Lung microvascular endothelial cell (primary cell): Measurements from ENCODE around the gene CBARP. TPM values are rescaled to one million over a fixed set of nuclear protein-coding genes. Genes with fewer than 3 reads are reported as not detected.

ENCODE experiments used
- DNase-seq, 2 donors: peaks; one replicate each; pipeline versions ENCODE4 v3.0.0 to v3.0.0-alpha.2; 2010; ENCODE audit warnings: low read depth in 2 of 2
- total RNA-seq: library from RNA; depleted of rRNA; stranded (reverse); fragments of >200 nt; gene quantifications from 2 replicates; pipeline ENCODE4 v1.2.1, GENCODE V29; 2014

The CBARP gene
- total RNA-seq, 1 donor from 2014 or later: 1.2 TPM

DNA sequence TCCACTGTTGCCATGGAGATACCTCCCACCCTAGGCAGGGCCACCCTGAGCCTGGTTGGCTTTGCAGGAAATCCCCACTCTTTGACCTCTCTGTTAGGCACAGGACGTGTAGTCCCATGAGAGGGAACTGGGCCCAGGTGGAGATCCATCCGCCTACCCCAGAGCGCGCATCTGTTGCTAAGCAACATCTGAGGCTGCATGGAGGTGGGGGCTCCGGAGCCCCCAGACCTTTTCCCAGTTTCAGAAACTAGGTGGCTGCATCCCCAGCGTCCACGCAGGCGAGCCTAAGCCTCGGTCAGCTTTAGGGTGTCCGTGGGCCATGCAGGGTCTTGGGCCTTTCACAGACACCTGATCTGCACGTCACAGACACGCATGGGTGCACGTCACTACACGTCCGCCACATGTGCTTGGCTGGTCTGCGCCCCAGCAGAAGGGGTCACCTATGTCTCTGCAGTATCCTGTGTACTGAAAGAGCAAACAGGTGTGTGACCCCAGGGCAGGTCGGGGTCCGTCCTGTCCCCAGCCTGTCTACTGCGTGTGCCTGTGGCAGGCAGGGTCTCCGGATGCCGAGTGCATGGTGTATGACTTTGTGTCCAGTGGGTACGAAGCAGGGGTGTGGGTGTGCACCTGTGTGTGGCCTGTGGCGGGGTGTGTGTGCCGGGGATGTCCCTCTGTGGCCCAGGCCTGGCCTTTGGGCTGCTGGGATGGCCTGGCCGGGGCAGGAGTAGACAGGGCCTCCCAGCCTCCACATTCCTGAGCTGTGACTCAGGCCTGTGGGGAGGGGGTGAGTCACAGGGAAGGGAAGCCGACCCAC, 27.2 kb upstream of the CBARP start:
- DNase-seq: peak; percentile 60 to 85

- no peak for DNase-seq
Observed at GRCh38 chr19:1263188-1263587, 25.4 kb upstream of the CBARP start.

- DNase-seq: no peak
Observed at GRCh38 chr19:1262623-1263123, 24.9 kb upstream of the CBARP start.

DNA sequence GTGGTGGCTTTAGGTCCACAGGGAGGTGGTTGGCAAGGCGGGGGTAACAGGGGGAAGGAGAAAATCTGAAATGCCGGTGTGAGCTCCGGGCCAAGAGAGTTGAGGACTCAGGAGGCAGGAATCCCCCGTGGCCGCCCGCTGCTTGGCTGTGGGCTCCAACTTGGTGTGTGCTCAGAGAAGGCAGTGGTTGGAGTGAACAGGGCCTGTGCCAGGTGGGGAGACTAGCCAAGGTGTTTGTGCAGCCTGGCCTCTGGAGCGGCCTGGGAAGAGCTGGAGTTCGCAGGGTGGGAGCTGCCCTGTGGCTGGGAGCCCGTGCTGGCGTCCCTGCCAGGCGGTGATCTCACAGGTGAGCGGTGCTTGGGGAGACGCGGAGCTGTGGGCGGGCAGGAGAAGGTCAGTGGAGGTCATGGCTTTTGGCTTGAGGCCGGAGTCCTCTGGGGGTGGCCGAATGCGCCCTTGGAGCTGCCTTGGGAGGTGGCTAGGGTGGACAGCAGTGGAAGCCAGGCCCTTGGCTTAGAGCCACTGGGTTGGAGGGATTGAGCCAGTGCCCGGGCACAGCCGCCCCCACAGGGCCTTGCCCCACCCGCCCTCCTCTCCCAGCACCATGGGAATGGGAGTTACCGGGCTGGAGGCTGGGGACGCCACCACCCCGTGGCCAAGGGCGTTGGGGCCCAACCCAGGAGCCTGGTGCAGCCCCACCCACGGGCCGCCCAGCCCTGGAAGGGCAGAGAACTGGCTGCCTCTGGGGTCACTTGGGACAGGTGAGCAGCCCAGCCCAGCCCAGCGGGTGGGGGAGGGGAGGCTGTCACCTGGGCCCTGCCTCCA, 24.2 kb upstream of the CBARP start:
- DNase-seq: peak in 1 of 2 donors; percentile 47

- DNase-seq: no peak
Observed at GRCh38 chr19:1261538-1261797, 23.7 kb upstream of the CBARP start.

DNA sequence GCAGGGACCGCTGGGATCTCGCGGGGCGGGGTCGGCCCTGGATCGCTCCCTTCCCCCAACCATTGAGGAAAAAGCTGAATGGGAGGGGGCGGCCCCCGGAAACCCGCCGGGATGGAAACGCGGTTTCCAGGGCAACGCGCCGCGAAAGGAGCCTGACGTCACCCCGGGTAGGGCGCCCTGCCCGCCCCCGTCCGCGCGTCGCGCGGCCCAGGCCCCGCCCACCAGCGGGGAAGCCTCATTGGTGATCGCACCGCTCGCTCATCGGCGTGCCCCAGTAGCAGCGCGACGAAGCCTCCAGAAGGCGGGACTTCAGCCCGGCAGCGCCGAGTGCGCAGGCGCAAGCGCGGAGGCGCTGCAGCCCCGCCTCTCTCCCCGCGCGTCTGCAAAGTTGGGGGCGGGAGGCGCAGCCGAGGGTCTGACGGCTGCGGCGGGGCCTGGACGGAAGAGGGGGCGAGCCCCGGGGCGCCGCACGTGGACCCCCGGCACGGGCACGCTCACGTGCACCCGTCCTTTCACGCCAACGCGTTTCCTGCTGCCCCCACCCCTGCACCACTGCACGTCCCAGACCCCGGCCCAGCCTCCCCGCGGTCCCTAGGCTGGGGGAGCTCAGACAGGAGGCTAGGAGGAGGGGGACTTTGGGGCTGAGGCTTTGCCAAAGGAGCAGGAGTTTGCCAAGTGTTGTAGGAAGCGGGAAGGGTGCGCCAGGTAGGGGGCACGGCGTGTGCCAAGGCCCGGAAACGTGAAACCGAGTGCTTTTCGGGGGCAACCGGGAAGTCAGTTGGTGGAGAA, 23.1 kb upstream of the CBARP start:
- DNase-seq: peak; percentile 98 to 99

- no peak for DNase-seq
Observed at GRCh38 chr19:1259876-1260748, 22.3 kb upstream of the CBARP start.

DNA sequence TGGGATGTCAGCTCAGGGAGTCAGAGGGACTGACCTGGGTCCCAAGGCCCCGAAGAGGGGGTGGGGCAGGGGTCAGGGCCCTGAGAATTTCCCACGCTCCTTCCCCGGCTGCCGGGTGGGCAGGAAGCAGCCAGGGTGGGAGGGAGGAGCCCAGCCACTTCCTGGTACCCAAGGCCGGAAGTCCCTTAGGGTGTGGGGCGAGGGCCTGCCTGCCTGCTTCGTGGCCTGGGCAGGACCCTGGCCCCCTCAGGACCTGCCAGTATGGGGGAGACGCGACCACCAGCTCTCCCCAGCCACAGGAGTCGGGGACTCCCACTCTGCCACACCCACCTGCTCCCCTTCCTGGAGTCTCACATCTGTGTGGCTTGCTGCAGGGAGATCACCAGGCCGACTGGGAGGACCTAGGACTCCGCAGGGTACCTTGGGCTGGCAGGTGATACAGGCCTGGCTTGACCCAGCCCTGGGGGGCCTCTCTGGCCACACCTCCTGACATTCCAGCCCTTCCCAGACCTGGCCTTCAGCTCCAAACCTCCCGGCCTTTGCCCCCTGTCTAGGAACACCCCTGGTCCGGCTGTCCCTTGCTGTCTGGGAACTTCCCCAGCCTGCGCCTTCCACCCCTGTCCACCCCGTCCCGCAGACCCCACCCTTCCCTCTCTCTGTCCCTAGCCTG, 21.5 kb upstream of the CBARP start:
- DNase-seq: peak; percentile 67 to 76

DNA sequence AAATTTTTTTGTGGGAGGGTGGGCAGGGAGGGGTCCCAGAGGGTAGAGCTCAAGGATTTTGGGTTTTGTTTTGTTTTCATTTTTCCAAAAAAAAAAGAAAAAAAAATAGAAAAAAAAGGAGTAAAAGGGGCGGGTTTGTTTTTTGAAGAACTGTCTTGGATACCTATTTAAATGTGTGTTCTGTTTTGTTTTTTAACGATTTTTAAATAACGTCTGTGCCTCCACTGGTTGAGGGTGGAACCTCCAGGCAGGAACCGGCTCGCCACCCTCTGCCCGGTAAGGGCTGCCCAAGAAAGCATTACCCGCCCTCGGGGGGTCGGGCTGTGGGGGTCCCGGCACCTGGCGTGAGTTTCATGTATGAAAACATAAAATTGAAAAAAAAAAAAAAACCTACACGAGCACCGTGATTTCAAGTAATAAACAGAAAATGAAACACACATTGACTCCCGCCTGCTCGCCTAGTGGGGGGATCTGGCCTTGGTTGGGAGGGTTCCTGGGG, 21.0 kb upstream of the CBARP start:
- DNase-seq: no peak

DNA sequence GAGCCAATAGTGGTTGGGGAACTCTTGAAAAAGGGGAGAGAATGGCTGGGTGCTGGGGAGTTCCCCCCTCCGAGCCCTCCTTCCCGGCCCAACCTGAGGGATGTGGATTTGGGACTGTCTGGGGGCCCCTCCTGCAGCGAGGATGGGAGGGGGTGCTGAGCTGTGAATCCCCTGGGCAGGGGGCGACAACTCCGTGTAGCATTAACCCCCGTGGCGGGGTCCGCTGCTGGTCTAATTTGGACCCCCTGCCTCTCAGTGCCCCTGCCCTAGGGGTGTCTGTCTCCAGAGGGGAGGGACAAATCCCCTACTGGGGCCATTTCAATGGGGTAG, 20.3 kb upstream of the CBARP start:
- DNase-seq: no peak

GRCh38 chr19:1257475-1258162, 19.8 kb upstream of the CBARP start:
- no peak for DNase-seq

DNA sequence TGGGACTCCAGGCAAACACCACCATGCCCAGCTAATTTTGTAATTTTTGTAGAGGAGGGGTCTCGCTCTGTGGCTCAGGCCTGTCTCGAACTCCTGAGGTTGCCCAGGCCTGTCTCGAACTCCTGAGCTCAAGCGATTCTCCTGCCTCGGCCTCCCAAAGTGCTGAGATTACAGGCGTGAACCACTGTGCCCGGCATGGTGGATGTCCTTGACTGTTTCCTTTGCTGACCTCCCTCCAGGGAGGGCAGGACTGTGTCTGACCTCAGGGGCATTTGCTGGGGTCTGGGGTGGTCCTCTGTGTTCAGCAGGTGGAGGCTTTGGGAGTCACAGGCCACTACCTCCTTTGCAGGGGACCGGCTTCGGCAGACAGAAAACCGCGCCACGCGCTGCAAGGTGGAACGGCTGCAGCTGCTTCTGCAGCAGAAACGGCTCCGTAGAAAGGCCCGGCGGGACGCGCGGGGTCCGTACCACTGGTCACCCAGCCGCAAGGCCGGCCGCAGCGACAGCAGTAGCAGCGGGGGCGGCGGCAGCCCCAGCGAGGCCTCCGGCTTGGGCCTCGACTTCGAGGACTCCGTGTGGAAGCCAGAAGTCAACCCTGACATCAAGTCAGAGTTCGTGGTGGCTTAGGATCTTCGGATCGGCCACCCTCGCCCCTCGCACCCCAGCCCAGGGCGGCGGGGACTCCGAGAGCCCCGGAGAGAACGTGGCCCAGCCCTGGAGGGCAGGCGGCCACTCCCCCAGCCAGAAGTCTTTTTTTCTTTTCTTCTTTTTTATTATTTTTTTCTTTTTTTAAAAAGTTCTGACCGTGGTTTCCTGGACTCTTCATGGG, 19.1 kb upstream of the CBARP start:
- DNase-seq: no peak

- no peak for DNase-seq
Observed at GRCh38 chr19:1255186-1256161, 17.7 kb upstream of the CBARP start.

DNA sequence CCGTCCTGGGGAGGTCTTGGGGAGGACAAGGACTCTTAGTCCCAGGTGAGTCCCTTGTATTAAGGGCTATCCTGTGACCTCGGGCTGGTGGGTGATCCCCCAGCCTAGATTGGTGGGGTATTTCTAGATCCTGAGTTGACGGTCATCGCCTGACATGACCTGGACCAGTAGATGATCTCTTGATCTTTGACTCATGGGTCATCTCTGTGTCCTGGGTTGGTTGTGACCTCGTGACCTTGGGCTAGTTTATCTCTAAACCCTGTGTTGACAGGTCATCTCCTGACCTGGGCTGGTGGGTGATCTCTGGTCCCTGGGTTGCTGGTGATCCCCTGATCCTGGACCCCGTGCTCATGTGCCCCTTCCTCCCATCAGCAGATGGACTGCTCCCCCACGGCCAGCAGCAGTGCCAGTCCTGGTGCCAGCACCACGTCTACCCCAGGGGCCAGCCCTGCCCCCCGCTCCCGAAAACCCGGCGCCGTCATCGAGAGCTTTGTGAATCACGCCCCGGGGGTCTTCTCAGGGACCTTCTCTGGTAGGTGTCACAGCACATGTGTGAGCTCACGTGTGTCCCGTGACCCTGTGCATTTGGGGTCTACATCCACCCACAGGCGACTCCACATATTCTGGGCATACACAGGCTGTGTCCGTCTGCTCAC, 16.9 kb upstream of the CBARP start:
- DNase-seq: no peak

DNA sequence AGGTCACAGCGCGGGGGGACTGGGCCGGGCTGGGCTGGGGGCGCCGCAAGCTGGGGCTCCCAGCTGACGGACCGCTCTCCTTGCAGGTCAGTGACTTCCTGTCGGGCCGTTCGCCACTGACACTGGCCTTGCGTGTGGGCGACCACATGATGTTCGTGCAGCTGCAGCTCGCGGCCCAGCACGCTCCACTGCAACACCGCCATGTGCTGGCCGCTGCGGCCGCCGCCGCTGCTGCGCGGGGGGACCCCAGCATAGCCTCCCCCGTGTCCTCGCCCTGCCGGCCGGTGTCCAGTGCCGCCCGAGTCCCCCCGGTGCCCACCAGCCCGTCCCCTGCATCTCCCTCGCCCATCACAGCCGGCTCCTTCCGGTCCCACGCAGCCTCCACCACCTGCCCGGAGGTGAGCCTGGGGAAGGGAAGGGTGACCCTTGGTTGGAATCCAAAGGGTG, 16.3 kb upstream of the CBARP start:
- DNase-seq: peak in 1 of 2 donors; percentile 59

- DNase-seq: no peak
Observed at GRCh38 chr19:1253514-1254080, 15.8 kb upstream of the CBARP start.
